Measurements from ENCODE around the gene OLFM1. TPM values are rescaled to one million over a fixed set of nuclear protein-coding genes. Genes with fewer than 3 reads are reported as not detected.

The OLFM1 gene
- total RNA-seq, 1 experiment from 2014 or later: 0.39 TPM

DNA sequence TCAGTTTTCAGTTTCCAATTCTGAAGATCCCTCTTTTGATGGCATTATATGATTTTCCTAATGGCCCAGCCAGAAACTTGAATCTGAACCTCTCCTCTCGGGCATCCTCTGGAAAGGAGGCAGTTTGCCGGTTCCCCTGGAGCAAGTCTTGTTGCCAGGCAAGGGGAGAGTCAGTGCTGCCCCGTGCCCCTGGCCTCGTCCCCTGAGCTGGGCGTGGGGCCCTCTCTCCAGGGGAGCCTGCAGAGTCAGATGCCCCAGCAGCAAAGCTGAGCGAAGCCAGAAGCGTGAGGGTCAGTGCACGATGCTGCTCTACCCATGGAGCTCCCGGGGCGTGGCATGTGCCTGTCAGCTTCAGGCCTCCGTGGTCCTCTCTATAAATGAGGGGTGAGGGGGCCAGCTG lies 14.0 kb downstream of the OLFM1 start:
- CTCF ChIA-PET: interaction anchor here (0.6 to 0.8 kb wide), 2 partner anchors 237 to 502 kb away, joined by 3 to 5 read pairs; no protein-coding TSS in a partner anchor
- BruUV-seq (replicated peaks): no TSS peak
- intact Hi-C loops (cut with micrococcal nuclease; ENCODE audit: unreplicated experiment) (no loop called here), in situ Hi-C loops (cut with HindIII; ENCODE audit: low pct_unique_long_range_greater_than_20kb, low sequenced_read_pairs) (no loop called here)
- DNase-seq (ENCODE audit: low read depth, low spot score) (no peak), ATAC-seq (no peak)
- POLR2A ChIA-PET: no interaction called here
- no peaks in the 10 kb centered on the region for H3K9me3 ChIP-seq (ENCODE audit: control insufficient read depth, insufficient read depth, low read depth, low read length)
- TF ChIP-seq, protein P1, sequence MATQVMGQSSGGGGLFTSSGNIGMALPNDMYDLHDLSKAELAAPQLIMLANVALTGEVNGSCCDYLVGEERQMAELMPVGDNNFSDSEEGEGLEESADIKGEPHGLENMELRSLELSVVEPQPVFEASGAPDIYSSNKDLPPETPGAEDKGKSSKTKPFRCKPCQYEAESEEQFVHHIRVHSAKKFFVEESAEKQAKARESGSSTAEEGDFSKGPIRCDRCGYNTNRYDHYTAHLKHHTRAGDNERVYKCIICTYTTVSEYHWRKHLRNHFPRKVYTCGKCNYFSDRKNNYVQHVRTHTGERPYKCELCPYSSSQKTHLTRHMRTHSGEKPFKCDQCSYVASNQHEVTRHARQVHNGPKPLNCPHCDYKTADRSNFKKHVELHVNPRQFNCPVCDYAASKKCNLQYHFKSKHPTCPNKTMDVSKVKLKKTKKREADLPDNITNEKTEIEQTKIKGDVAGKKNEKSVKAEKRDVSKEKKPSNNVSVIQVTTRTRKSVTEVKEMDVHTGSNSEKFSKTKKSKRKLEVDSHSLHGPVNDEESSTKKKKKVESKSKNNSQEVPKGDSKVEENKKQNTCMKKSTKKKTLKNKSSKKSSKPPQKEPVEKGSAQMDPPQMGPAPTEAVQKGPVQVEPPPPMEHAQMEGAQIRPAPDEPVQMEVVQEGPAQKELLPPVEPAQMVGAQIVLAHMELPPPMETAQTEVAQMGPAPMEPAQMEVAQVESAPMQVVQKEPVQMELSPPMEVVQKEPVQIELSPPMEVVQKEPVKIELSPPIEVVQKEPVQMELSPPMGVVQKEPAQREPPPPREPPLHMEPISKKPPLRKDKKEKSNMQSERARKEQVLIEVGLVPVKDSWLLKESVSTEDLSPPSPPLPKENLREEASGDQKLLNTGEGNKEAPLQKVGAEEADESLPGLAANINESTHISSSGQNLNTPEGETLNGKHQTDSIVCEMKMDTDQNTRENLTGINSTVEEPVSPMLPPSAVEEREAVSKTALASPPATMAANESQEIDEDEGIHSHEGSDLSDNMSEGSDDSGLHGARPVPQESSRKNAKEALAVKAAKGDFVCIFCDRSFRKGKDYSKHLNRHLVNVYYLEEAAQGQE (IDR thresholded peaks at IDR 0.05; ENCODE audit: insufficient read depth in 1 of 2, low read depth in 2 of 2, low read length in 1 of 2): no peak
- TF ChIP-seq, protein P2, sequence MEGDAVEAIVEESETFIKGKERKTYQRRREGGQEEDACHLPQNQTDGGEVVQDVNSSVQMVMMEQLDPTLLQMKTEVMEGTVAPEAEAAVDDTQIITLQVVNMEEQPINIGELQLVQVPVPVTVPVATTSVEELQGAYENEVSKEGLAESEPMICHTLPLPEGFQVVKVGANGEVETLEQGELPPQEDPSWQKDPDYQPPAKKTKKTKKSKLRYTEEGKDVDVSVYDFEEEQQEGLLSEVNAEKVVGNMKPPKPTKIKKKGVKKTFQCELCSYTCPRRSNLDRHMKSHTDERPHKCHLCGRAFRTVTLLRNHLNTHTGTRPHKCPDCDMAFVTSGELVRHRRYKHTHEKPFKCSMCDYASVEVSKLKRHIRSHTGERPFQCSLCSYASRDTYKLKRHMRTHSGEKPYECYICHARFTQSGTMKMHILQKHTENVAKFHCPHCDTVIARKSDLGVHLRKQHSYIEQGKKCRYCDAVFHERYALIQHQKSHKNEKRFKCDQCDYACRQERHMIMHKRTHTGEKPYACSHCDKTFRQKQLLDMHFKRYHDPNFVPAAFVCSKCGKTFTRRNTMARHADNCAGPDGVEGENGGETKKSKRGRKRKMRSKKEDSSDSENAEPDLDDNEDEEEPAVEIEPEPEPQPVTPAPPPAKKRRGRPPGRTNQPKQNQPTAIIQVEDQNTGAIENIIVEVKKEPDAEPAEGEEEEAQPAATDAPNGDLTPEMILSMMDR (IDR thresholded peaks at IDR 0.05): no peak
- TF ChIP-seq SIN3A (IDR thresholded peaks at IDR 0.05; ENCODE audit: borderline replicate concordance, insufficient read depth, low read depth, low read length) (no peak), POLR2AphosphoS5 (IDR thresholded peaks at IDR 0.05; ENCODE audit: low read depth, low read length) (no peak), TCF7L2 (IDR thresholded peaks at IDR 0.05; ENCODE audit: low read depth, low read length) (no peak)
- H3K27me3 ChIP-seq (ENCODE audit: control insufficient read depth, insufficient read depth, low read length): 0 out of 2 replicates have a peak, but pooled peaks cover 4% of the 10 kb centered on the region
- H3K27ac ChIP-seq (ENCODE audit: low read length): no peak overlapping the region
- H3K4me3 ChIP-seq (ENCODE audit: low read depth in 2 of 2, low read length in 2 of 2): no peak overlapping the region
- no peaks in the 10 kb centered on the region for H3K36me3 ChIP-seq (ENCODE audit: control insufficient read depth, insufficient read depth, low read length)
- no peaks in the 10 kb centered on the region for H3K4me1 ChIP-seq (ENCODE audit: control insufficient read depth, insufficient read depth, low read length)

DNA sequence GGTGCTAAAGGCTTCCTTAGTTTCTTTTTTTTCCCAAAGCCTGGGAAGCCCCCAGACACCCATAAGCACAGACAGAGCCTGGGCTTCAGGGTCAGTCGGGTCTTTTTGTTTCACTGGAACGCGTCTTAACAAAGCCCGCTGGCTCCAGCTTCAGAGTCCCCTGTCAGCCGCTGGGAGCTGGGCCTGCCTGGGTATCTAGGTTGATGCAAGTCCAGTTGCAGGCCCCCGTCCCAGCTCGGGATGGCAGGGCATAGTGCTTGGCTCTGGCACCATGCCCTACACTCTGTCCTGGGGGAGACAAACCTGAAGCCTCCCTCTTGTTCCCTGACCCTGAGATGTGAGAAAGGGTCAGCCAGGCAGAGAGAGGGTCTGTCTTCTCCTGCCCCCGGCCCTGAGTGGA lies 14.5 kb downstream of the OLFM1 start:
- TF ChIP-seq TCF7L2 (IDR thresholded peaks at IDR 0.05; ENCODE audit: low read depth, low read length) (no peak), SIN3A (IDR thresholded peaks at IDR 0.05; ENCODE audit: borderline replicate concordance, insufficient read depth, low read depth, low read length) (no peak), POLR2AphosphoS5 (IDR thresholded peaks at IDR 0.05; ENCODE audit: low read depth, low read length) (no peak)
- TF ChIP-seq, protein P2 (IDR thresholded peaks at IDR 0.05): no peak
- TF ChIP-seq, protein P1 (IDR thresholded peaks at IDR 0.05; ENCODE audit: insufficient read depth in 1 of 2, low read depth in 2 of 2, low read length in 1 of 2): no peak
- intact Hi-C loops (cut with micrococcal nuclease; ENCODE audit: unreplicated experiment): no loop called here
- Histone ChIP-seq H3K27ac (ENCODE audit: low read length) (no peak overlapping the region), H3K4me3 (ENCODE audit: low read depth in 2 of 2, low read length in 2 of 2) (no peak overlapping the region), H3K36me3 (ENCODE audit: control insufficient read depth, insufficient read depth, low read length) (no peaks in the 10 kb centered on the region), H3K27me3 (ENCODE audit: control insufficient read depth, insufficient read depth, low read length) (0 out of 2 replicates have a peak, but pooled peaks cover 4% of the 10 kb centered on the region), H3K4me1 (ENCODE audit: control insufficient read depth, insufficient read depth, low read length) (no peaks in the 10 kb centered on the region), H3K9me3 (ENCODE audit: control insufficient read depth, insufficient read depth, low read depth, low read length) (no peaks in the 10 kb centered on the region)
- ATAC-seq (no peak), DNase-seq (ENCODE audit: low read depth, low spot score) (no peak)
- ChIA-PET POLR2A (no interaction called here), CTCF (interaction anchor here (0.6 to 0.8 kb wide), 2 partner anchors 236 to 502 kb away, joined by 3 to 5 read pairs; no protein-coding TSS in a partner anchor)
- in situ Hi-C loops (cut with HindIII; ENCODE audit: low pct_unique_long_range_greater_than_20kb, low sequenced_read_pairs): no loop called here
- BruUV-seq (replicated peaks): no TSS peak

All from Panc1 (cell line).